GM21825 (cell line): Measurements from ENCODE around the gene FRAS1.
"Not testable (repeated sequence)": the region's sequence is repeated elsewhere in the genome, so short reads cannot be mapped to it uniquely, and the experiment has no call there.

ENCODE experiments used
- ATAC-seq: cut with Tn5 transposase; IDR thresholded peaks from one replicate; pipeline ENCODE4 v1.9.1; 2021; ENCODE audit warnings: mild to moderate bottlenecking, moderate library complexity; ENCODE audit not compliant: unreplicated experiment

The FRAS1 gene

GRCh38 chr4:78424461-78424860 is 367.3 kb downstream of the FRAS1 start:
- ATAC-seq = no peak

GRCh38 chr4:78426972-78427371 is 369.8 kb downstream of the FRAS1 start:
- no peak for ATAC-seq

- ATAC-seq = no peak
Measured at GRCh38 chr4:78428996-78429395, 371.9 kb downstream of the FRAS1 start.

- no peak for ATAC-seq
Measured at GRCh38 chr4:78432896-78433295, 375.8 kb downstream of the FRAS1 start.

- no peak for ATAC-seq
Measured at GRCh38 chr4:78437608-78438088, 380.5 kb downstream of the FRAS1 start.

GRCh38 chr4:78439328-78439727 is 382.2 kb downstream of the FRAS1 start:
- ATAC-seq = no peak

- ATAC-seq = no peak
Measured at GRCh38 chr4:78441756-78442155, 384.6 kb downstream of the FRAS1 start.

GRCh38 chr4:78446619-78447018 is 389.5 kb downstream of the FRAS1 start:
- ATAC-seq = no peak

- ATAC-seq = no peak
Measured at GRCh38 chr4:78451407-78451806, 394.3 kb downstream of the FRAS1 start.

- no peak for ATAC-seq
Measured at GRCh38 chr4:78454016-78454415, 396.9 kb downstream of the FRAS1 start.

- no peak for ATAC-seq
Measured at GRCh38 chr4:78457751-78458150, 400.6 kb downstream of the FRAS1 start.

GRCh38 chr4:78459327-78459726 is 402.2 kb downstream of the FRAS1 start:
- ATAC-seq = no peak

- ATAC-seq = no peak
Measured at GRCh38 chr4:78460368-78460767, 403.2 kb downstream of the FRAS1 start.

GRCh38 chr4:78464265-78464664 is 407.1 kb downstream of the FRAS1 start:
- ATAC-seq = no peak

GRCh38 chr4:78467223-78467622 is 410.1 kb downstream of the FRAS1 start:
- not testable (repeated sequence) for ATAC-seq

- ATAC-seq = no peak
Measured at GRCh38 chr4:78468272-78468671, 411.1 kb downstream of the FRAS1 start.

GRCh38 chr4:78476108-78476704 is 419.1 kb downstream of the FRAS1 start:
- ATAC-seq = no peak

- ATAC-seq = no peak
Measured at GRCh38 chr4:78477276-78477675, 420.2 kb downstream of the FRAS1 start.

GRCh38 chr4:78478523-78478922 is 421.4 kb downstream of the FRAS1 start:
- no peak for ATAC-seq

- ATAC-seq = no peak
Measured at GRCh38 chr4:78480286-78480685, 423.2 kb downstream of the FRAS1 start.

- ATAC-seq = no peak
Measured at GRCh38 chr4:78481180-78481579, 424.1 kb downstream of the FRAS1 start.

- no peak for ATAC-seq
Measured at GRCh38 chr4:78482281-78482680, 425.2 kb downstream of the FRAS1 start.

GRCh38 chr4:78483811-78484210 is 426.7 kb downstream of the FRAS1 start:
- ATAC-seq = no peak
